Choroid plexus epithelial cell (primary cell): ENCODE measurements around the gene IL22.

Experiments
- DNase-seq: peaks from one replicate; pipeline ENCODE4 v3.0.0-alpha.2; 2010; ENCODE audit warnings: low read depth
- H3K4me3 ChIP-seq: 2 replicates; pipeline ENCODE4 v1.5.1; 2011; ENCODE audit warnings: low read depth, mild to moderate bottlenecking, control low read depth, low read length, moderate library complexity
- TF ChIP-seq, protein P1 (sequence below): conservative IDR thresholded peaks from 2 replicates; pipeline ENCODE4 v1.5.1; 2011; ENCODE audit warnings: low read depth, mild to moderate bottlenecking, control low read depth, inconsistent platforms, low read length, moderate library complexity

The IL22 gene

DNA sequence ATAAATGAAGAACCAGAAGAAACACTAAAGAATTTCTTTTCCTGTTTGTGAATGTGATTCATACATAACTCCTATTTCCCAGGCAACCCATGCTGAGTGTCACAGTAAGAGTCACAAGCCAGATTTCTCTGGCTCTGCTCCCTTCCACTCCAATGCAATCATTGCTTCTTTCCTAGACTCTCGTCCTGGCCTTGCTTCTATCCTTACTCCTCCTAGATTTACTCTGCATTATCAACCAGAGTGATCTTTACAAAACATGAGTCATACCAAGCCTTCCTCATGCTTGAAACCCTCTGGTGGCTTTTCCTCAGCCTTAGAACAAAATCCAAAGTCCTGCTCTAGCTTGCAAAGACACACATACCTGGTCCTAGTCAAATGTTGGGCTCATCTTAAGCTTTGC is 13.3 kb downstream of the IL22 start:
- peak; percentile 88 for DNase-seq
- no peak overlapping the region for H3K4me3 ChIP-seq
- TF ChIP-seq, protein P1, sequence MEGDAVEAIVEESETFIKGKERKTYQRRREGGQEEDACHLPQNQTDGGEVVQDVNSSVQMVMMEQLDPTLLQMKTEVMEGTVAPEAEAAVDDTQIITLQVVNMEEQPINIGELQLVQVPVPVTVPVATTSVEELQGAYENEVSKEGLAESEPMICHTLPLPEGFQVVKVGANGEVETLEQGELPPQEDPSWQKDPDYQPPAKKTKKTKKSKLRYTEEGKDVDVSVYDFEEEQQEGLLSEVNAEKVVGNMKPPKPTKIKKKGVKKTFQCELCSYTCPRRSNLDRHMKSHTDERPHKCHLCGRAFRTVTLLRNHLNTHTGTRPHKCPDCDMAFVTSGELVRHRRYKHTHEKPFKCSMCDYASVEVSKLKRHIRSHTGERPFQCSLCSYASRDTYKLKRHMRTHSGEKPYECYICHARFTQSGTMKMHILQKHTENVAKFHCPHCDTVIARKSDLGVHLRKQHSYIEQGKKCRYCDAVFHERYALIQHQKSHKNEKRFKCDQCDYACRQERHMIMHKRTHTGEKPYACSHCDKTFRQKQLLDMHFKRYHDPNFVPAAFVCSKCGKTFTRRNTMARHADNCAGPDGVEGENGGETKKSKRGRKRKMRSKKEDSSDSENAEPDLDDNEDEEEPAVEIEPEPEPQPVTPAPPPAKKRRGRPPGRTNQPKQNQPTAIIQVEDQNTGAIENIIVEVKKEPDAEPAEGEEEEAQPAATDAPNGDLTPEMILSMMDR = no peak

DNA sequence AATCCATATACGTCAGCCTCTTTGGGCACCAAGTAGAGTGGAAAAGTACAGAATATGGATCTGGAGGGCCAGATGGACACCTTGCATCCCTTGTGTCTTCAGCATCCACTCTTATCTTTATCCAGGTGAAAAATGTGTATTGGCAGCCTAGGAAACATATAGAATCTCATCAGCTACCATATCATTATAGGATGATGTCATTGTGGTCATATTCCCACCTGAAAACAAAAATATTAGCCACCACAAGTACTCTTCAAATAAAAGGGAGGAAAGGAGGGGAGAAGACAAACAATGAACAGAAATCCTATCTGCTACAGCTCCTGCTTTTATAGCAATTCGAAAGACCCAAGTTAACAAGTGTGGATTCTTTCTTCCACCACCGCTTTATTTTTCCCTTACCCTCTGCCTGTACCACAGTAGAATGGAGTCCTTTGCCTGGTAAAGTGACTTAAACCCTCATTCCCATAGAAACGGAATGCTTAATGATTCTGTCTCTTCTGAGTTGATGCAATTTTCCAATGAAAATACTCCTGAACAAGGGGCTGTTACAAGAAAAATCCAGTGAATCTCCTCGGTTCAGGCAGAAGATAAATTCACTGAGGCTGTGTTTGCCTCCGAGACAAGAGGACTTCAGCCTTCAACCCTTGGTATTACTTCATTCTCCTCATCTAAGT is 14.0 kb downstream of the IL22 start:
- DNase-seq = no peak
- H3K4me3 ChIP-seq = no peak overlapping the region
- TF ChIP-seq, protein P1 = no peak

DNA sequence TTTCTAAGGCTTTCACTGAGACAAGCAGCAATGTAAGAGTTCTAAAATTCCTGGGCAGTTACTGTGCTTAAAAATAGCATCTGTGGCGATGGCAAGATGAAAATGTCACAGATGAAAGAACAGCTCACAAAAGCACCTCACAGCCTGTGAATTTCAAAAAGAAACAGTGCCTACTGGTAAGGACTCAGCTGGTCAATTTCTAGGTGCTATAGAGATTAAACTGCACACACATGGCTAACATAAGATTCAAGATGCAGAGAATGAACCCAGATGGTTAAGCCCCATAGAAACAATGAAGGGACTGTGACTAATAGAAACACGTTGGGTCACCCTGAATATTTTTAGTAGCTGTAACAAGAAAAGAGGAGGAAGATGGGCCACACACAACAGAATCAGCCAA is 15.8 kb downstream of the IL22 start:
- TF ChIP-seq, protein P1 = no peak

DNA sequence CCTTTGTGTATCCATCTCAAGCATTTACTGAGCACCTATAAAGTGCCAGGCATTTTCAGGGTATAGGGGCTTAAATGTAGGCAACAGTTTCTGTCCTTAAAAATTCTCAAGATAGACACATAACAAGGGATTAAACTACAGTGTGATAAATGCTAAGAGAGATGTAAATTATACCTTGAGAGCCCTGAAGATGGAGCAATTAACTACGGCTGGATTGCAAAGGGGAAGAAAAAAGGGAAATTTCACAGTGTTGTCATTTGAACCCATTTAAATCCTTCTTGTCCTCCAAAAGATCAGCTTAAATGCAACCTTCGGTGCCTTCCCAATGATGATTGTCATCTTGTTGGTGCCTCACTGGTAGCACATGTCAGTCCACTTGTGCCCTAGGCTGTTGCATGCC is 16.3 kb downstream of the IL22 start:
- DNase-seq = peak; percentile 66
- H3K4me3 ChIP-seq = no peak overlapping the region
- TF ChIP-seq, protein P1 = peak; percentile 55

More for the DNA sequence above, 15.8 kb downstream of the IL22 start:
- no peak overlapping the region for H3K4me3 ChIP-seq
- peak; percentile 24 for DNase-seq

DNA sequence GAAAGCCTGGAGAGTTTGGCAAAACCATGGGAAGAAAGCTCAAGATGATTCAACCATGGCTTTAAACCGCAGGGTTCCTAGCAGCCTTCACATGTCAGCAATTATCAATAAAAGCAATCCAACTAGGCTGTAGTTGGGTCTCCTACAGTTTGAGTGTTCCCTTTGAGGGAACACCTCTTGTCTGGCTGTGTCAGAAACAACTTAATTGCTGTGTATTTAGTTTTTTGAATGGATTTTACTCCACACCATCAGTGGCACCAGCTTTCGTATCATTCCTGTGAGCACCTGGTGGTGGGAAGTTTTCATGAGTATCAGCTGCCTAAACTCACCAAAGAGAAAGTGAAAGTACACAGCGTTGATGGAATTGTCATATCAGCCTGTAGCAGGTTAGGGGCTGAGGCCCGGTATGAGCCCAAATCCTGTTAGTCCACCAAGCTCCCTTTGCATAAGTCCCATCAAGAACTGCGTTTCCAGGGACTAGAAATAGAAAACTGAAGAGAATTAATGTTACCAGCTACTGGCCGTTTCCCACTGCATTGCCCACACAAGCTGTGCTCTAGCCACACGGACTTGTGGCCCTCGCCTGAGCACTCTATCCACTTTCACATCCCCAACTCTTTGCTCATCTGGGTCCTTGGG is 16.9 kb downstream of the IL22 start:
- TF ChIP-seq, protein P1 = peak; percentile 1
- no peak overlapping the region for H3K4me3 ChIP-seq
- peak; percentile 30 for DNase-seq

DNA sequence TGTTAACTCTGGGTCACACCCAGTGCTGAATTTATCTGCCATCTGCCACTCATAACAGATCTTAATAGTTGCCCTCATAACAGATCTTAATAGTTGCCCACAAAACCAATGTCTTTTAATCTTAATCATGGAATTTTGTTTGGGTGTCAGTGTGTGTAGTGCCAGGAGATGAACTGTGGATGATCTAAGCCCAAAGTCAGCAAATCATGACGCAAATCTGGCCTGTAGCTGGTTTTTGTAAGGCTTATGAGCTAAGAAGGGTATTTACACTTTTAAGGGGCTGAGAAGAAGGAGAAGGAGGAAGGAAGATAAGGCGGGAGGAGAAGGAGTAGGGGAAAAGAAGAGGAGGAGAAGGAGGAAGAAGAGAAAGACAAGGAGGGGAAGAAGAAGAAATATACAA is 17.8 kb downstream of the IL22 start:
- TF ChIP-seq, protein P1 = no peak
- no peak overlapping the region for H3K4me3 ChIP-seq
- DNase-seq = no peak

DNA sequence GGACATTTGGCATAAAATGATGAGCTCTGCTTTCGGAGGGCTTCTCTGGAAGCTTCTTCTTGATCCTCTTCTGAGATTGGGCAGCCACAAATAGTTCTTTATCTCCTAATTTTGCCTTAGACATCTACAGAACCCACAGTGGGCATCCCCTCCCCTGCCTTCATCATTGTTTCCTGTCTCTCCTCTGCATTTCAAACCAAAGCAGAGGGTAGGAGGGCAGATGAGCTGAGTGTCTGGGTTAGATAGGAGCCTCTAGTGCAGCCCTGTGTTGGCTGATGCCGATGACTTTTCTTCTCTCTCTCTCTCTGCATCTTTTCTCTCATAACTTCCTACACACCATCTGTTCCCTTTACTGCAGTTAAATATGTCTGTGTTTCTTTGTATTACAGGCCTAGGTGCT is 19.3 kb downstream of the IL22 start:
- H3K4me3 ChIP-seq = no peak overlapping the region
- DNase-seq = no peak
- TF ChIP-seq, protein P1 = no peak
